Adrenal gland (tissue), 12 donors: Measurements from ENCODE around the gene BCL6. TPM values are rescaled to one million over a fixed set of nuclear protein-coding genes. Genes with fewer than 3 reads are reported as not detected.
A peak's percentile ranks its signal among the peaks of the same experiment; 100 is the strongest.

Experiments
- DNase-seq, 7 donors: peaks; one replicate each; pipeline ENCODE4 v3.0.0-alpha.2; 2019 to 2020
- H3K27ac ChIP-seq, 5 donors: fragments of 200-600 bp; sonication (generic) in 4 of 5; 1 replicate in 3 of 5; 2 replicates in 2 of 5; pipeline versions ENCODE4 v1.5.1 to v1.8.0; 2016 to 2020; ENCODE audit warnings: mild to moderate bottlenecking in 1 of 5
- H3K27me3 ChIP-seq: fragments of 200-600 bp; 2 replicates; pipeline ENCODE4 v1.8.0; 2021
- H3K36me3 ChIP-seq, 2 donors: fragments of 200-600 bp; replicated peaks in 1 of 2; 1 replicate in 1 of 2; 2 replicates in 1 of 2; pipeline versions ENCODE4 v1.5.1 to v1.8.0; 2018 to 2022
- H3K4me1 ChIP-seq, 2 donors: fragments of 200-600 bp; replicated peaks in 1 of 2; 1 replicate in 1 of 2; 2 replicates in 1 of 2; pipeline versions ENCODE4 v1.5.1 to v1.8.0; 2018 to 2021
- H3K4me3 ChIP-seq, 4 donors: fragments of 200-600 bp; sonication (generic) in 3 of 4; one replicate each; pipeline ENCODE4 v1.5.1; 2016 to 2018
- H3K9me3 ChIP-seq, 3 donors: fragments of 200-600 bp; sonication (generic) in 1 of 3; replicated peaks in 1 of 3; 1 replicate in 2 of 3; 2 replicates in 1 of 3; pipeline versions ENCODE4 v1.5.1 to v1.8.0; 2016 to 2021
- POLR2A ChIP-seq, 2 donors: fragments of 450-650 bp; IDR thresholded peaks; one replicate each; pipeline ENCODE4 v1.6.1; 2017; ENCODE audit warnings: antibody characterized with exemption in 2 of 2, mild to moderate bottlenecking in 2 of 2, moderate library complexity in 1 of 2
- WGBS, 4 donors: extraction: QIAGEN DNeasy Blood & Tissue Kit in 2 of 4; methylation state at CpG; one replicate each; pipeline versions ENCODE4 v1.1.5 to v1.1.7; 2013 to 2017; 5-methylcytosine and 5-hydroxymethylcytosine counted together
- intact Hi-C, 2 donors: fragments of 100-400 bp; cut with DNase I; formaldehyde crosslinking; loops; one replicate each; pipeline versions ENCODE4 v1.14.1 to v1.15.0; 2022 to 2023
- polyA plus RNA-seq, 3 donors: library from polyadenylated mRNA; stranded (reverse); fragments of 200-250 nt in 2 of 3; fragments of 350-450 nt in 1 of 3; fragmentation: Illumina TruSeq in 1 of 3; extraction: RNeasy Lipid Tissue Mini Kit (QIAGEN cat#74804) in 1 of 3; gene quantifications; one replicate each; pipeline ENCODE4 v1.2.3, GENCODE V29; 2013 to 2014
- total RNA-seq, 9 donors: library from RNA; depleted of rRNA in 4 of 9; stranded (reverse); fragments of >200 nt in 4 of 9; fragments of 120-200 nt in 1 of 9; fragmentation: NEBNext Ultra II Directional in 1 of 9; extraction: Animal tissue kit (Norgen Biotek cat#: 25700) in 1 of 9; gene quantifications; one replicate each; pipeline versions ENCODE4 v1.1.0 to v1.2.4, GENCODE V29; 2013 to 2023
- TF ChIP-seq, protein P1 (sequence below), 6 experiments: fragments of 450-650 bp in 4 of 6; fragments of 200-600 bp in 2 of 6; sonication (generic) in 1 of 6; IDR thresholded peaks; 1 replicate in 5 of 6; 2 replicates in 1 of 6; pipeline versions ENCODE4 v1.5.1 to v1.8.0; 2016 to 2021; ENCODE audit warnings: antibody characterized with exemption in 6 of 6, mild to moderate bottlenecking in 2 of 6, moderate library complexity in 1 of 6
- donor health status: healthy with polysubstance abuse.
- donor health status: Bipolar disorder and iron deficiency.
- donor health status: DM: yes; HTN: yes; CAD: no.
- donor health status: DM: no; HTN: no; CAD: no.
- donor health status: DM: no; HTN: no; CAD: no.
- donor health status: DM: yes; HTN: yes; CAD: no.

BCL6 gene
- total and polyA plus RNA-seq, 12 donors: 9.5 to 131 (median 79.8) TPM

DNA sequence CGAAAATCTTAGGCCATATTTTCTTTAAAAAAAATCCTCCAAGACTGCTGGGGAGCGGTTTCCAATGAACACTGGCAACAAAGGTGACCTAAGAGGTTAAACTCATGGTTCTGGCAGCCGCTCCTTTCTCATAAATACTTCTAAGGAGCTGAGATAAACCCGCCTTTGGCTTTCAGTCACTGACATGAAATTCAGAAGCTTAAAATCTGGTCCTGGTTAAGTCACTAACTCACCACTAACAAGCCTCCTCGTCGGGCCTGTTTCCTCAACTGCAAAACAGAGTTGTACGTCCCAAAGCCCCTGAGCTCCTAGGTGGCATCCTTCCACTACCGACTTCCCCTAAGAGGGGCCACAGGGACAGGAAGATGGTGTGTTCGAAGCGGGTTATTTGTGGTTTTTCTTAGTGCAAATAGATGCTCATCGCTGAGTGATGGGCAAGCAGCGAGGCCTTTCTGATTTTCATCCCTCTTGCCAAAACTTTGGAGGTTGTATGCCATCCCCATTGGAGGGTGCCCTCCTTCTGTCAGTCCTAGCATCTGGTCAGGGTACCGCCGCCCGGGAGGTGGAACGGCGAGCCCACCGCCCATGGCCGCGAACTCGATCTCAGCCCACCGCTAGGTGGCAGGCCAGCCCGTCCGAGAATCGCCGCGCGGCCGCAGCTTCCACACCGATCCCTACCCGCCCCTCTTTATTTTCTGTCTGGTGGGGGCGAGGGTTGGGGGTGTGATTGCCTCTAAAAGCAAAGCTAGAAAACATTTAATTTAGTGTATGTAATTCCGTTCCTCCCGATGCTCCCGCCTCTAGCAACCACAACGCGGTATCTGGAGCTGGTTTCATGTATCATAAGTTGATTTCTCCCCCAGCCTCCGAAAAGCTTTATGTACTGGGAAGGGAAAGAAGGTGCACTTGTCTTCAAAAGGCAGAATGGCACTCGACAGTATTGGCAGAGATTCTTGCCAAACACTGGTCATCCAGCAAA lies 4.6 kb downstream of the BCL6 start:
- peaks cover 32 to 38% of the 10 kb centered on the region in 2 donors for H3K4me1 ChIP-seq
- intact Hi-C loops: loop anchor here (5.0 to 10.0 kb wide), 3 partner anchors 544 to 1217 kb away; no protein-coding TSS in a partner anchor

DNA sequence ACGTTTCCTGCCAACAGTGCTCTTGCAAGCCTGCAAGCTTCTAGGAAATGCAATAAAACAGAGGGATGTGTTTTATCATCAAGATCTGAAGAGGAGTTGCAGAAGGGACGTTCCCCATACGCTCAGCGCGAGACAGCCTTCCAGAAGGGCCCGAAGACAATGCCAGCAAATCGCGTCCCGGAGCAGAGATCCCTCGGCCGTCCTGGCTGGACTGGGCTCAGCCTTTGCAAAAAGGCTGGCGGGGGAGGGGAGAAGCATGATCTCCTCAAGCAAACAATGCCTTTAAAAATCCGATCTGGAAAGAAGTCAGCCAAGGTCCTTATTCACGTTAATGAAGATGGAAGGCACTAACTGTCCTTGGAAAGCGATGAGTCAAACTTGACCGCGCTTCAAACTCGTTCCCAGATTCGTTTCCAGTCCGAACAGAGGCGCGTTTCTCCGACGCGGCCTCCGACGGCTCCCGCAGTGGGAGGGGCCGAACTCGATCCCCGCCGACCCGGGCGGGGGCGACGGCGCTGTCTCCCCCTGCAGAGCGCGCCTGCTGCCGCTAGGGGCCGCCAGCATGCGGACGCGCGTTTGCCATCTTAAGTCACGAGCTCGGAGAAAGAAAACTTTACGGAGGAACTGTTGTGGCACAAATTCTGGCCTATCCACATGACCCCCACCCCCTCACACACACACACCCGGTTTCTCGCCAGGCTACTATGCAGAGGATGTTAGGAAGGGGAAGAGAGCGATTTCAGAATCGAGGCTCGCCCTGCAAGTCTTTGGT lies 5.5 kb downstream of the BCL6 start:
- no peaks in the 10 kb centered on the region for H3K27me3 ChIP-seq
- no peaks in the 10 kb centered on the region for H3K9me3 ChIP-seq
- intact Hi-C loops: loop anchor here (5.0 to 10.0 kb wide), 4 partner anchors 545 to 1405 kb away; no protein-coding TSS in a partner anchor
- WGBS, 4 donors: 0 to 1% (median 1%) methylated on average over 21 to 53 of the region's 53 CpGs
- H3K36me3 ChIP-seq: peaks cover 0 to 2% of the 10 kb centered on the region in 2 donors
- TF ChIP-seq POLR2A (IDR thresholded peaks at IDR 0.05): peak; percentile 39 to 88
- TF ChIP-seq, protein P1, sequence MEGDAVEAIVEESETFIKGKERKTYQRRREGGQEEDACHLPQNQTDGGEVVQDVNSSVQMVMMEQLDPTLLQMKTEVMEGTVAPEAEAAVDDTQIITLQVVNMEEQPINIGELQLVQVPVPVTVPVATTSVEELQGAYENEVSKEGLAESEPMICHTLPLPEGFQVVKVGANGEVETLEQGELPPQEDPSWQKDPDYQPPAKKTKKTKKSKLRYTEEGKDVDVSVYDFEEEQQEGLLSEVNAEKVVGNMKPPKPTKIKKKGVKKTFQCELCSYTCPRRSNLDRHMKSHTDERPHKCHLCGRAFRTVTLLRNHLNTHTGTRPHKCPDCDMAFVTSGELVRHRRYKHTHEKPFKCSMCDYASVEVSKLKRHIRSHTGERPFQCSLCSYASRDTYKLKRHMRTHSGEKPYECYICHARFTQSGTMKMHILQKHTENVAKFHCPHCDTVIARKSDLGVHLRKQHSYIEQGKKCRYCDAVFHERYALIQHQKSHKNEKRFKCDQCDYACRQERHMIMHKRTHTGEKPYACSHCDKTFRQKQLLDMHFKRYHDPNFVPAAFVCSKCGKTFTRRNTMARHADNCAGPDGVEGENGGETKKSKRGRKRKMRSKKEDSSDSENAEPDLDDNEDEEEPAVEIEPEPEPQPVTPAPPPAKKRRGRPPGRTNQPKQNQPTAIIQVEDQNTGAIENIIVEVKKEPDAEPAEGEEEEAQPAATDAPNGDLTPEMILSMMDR (IDR thresholded peaks at IDR 0.05): peak; percentile 87 to 98 (median 93)
- DNase-seq: peak; percentile 88 to 94 (median 91)
- H3K4me3 ChIP-seq: peak overlapping the region in 2 of 4 donors; percentile 29 to 82
- H3K4me1 ChIP-seq: peaks cover 42 to 44% of the 10 kb centered on the region in 2 donors
- peak overlapping the region; percentile 98 to 100 (median 99) for H3K27ac ChIP-seq

More for the DNA sequence above, 4.6 kb downstream of the BCL6 start:
- H3K4me3 ChIP-seq: peak overlapping the region; percentile 10 to 82 (median 39)
- no peaks in the 10 kb centered on the region for H3K27me3 ChIP-seq
- TF ChIP-seq POLR2A (IDR thresholded peaks at IDR 0.05): peak in 1 of 2 donors; percentile 32
- TF ChIP-seq, protein P1 (IDR thresholded peaks at IDR 0.05): peak; percentile 88 to 97 (median 94)
- DNase-seq: peak; percentile 64 to 87 (median 80)
- 0 to 2% (median 1%) methylated on average over 18 to 39 of the region's 39 CpGs for WGBS, 4 donors
- H3K9me3 ChIP-seq: no peaks in the 10 kb centered on the region
- no peaks in the 10 kb centered on the region for H3K36me3 ChIP-seq
- peak overlapping the region; percentile 98 to 100 (median 99) for H3K27ac ChIP-seq

DNA sequence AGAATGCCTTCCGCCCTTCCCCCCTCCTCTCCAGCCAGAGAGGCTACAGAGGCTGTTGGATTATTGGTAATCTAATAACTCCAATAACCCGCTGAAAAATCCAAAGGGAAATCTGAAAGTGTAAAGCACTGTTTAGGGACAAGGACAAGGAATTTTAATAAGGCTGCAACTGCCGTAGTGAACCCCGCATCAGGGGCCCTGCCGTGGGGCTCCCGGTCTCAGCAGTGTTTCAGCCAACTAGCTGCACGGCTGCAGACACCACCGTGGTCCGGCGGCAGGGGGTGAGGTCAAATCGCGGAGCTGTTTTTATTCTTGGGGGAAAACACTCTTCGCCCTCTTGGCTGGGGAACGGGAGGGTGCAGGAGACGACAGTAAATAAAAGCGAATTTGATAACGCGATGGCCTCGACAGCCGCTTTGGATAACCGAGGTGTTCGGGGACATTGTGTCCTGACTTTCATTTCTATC lies 6.1 kb downstream of the BCL6 start:
- peak overlapping the region; percentile 98 to 100 (median 99) for H3K27ac ChIP-seq
- peaks cover 0 to 8% of the 10 kb centered on the region in 2 donors for H3K36me3 ChIP-seq
- peaks cover 44 to 45% of the 10 kb centered on the region in 2 donors for H3K4me1 ChIP-seq
- intact Hi-C loops: loop anchor here in 1 of 2 donors (10.0 kb wide), 1 partner anchor 1406 kb away; no protein-coding TSS in a partner anchor
- H3K4me3 ChIP-seq: peak overlapping the region in 2 of 4 donors; percentile 29 to 82
- H3K27me3 ChIP-seq: no peaks in the 10 kb centered on the region
- no peak for TF ChIP-seq POLR2A (IDR thresholded peaks at IDR 0.05)
- TF ChIP-seq, protein P1 (IDR thresholded peaks at IDR 0.05): peak in 1 of 6 experiments; percentile 1
- DNase-seq: peak in 5 of 7 donors; percentile 62 to 89 (median 77)
- 0 to 1% (median 0%) methylated on average over 22 of the region's 22 CpGs for WGBS, 4 donors
- no peaks in the 10 kb centered on the region for H3K9me3 ChIP-seq
